Measurements from ENCODE around the gene GSTA1.
A peak's percentile ranks its signal among the peaks of the same experiment; 100 is the strongest.
"Not testable (repeated sequence)": the region's sequence is repeated elsewhere in the genome, so short reads cannot be mapped to it uniquely, and the experiment has no call there.

Gene GSTA1

GRCh38 chr6:52808660-52809059 lies 5.0 kb upstream of the GSTA1 start:
- no peak for DNase-seq

- no peak for DNase-seq
These were observed 810 bp downstream of the GSTA1 start for GRCh38 chr6:52802806-52803205.

- no peak for DNase-seq
These were observed 2.3 kb downstream of the GSTA1 start for GRCh38 chr6:52801188-52801841.

- DNase-seq = peak; percentile 81
These were observed 4.3 kb downstream of the GSTA1 start for GRCh38 chr6:52799272-52799671.

DNA sequence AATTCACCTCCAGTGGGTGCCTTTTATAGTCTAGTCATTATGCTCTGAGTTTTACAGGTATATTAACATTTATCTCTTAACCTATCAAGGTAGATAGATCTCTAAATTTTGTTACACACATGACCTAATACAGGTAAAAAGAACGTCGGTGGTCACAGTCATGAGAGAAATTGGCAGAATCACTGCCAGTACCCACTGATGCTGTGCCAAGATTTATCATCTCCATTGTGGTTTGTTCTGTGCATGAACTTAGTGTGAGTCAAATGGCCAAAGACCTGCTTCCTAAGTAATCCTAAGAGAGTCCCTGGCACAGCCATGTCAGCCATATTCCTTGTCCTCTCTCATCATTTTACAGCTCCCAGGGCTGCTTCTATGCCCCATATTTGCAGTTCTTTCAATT lies 9.2 kb downstream of the GSTA1 start:
- not testable (repeated sequence) for DNase-seq

DNA sequence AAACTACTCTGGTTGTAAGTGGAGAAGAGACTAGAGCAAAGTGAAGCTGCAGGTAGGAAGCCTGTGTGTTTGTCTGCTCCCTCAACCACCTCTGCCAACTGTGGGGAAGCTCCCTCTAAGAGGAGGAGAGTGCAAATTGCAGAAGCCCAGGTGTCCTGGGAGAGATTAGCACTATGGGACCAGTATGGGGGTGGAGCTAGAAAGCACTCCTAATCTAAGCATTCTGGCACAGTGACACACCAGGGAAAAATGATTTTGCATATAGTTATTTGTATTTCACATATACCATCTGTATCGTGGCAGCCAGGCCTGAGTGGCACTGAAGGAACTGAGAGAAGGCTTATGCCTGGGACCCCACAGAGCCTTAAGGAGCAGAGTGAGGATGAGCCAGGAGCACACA lies 12.8 kb downstream of the GSTA1 start:
- DNase-seq = peak; percentile 58

DNA sequence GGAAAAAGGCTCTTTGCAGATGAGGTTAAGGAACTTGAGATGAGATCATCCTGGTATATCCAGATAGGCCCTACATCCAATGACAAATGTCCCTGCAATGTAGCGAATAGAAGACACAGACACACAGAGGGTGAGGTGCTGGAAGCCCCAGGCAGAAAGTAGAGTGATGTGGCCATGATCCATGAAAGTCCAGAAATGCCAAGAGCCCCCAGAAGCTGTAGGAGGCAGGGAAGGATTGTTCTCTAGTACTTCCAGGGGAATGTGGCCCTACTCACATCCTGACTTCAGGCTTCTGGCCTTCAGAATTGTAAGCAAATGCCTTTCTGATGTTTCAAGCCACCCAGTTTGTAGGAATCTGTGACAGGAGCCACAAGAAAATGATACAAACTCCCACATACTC lies 14.0 kb downstream of the GSTA1 start:
- DNase-seq = peak; percentile 93

DNA sequence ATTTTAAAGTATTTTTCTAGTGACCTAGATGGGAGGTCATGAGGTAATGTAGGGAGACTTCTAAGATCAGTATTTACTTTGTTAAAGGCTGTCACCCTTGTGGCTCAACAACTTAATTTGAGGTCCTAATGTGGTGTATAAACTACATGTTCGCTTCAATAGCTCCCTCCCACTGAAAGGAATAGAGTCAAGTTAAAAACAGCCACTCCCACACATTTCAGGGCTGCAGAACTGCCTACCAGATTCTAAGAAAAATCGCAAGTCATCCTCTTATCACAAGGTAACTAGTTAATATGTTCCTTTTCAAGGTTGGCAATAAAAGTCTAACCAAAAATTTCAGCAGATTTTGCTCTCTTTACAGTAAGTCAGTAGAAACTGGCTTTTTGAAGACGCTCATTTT lies 15.1 kb downstream of the GSTA1 start:
- DNase-seq = peak; percentile 47

DNA sequence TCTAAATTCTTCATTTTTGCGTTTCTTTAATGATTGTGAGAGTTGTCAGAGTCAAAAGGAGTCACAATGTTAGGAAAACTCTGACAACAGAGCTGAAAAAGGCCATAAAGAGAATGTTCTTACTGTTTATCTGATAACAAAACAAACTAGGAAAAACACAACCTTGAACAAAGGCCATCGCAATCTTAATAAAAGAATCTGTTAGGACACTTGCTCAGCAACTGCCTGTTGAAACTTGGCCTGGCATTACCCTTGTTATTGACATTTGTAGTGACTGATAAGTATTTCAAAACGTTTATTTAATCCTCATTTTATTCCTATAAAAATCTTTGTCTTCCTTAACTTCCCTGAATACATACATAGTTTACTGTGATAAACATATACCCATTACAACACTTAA lies 15.7 kb downstream of the GSTA1 start:
- no peak for DNase-seq

GRCh38 chr6:52786249-52786956 lies 17.2 kb downstream of the GSTA1 start:
- no peak for DNase-seq

DNA sequence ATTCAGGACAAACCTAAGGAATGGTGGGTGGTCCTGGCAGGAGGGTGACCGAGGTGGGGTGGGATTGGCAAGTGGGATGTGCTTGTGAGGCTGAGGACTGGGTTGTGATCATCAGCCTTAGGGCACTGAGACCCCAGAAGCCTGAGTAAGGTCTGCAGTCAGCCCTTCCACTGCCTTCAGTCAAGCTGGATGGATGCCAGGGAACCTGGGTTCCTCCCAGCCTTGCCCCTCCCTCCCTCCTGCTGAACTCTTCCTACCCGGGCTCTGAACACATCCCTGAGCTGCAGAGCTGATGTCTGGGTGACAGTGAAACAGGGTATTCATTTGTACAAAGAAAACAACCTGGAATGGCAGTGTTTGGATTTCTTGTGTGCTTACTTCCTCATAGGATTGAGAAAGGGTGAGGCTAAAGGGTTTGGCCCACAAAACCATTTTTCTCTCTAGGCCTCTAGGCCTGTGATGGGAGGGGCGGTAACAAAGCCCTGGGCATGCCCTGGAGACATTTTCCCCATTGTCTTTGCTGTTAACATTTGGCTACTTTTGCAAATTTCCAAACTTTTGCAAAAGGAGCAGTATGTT lies 20.8 kb downstream of the GSTA1 start:
- DNase-seq = not testable (repeated sequence)

GRCh38 chr6:52782209-52782608 lies 21.4 kb downstream of the GSTA1 start:
- DNase-seq = not testable (repeated sequence)

DNA sequence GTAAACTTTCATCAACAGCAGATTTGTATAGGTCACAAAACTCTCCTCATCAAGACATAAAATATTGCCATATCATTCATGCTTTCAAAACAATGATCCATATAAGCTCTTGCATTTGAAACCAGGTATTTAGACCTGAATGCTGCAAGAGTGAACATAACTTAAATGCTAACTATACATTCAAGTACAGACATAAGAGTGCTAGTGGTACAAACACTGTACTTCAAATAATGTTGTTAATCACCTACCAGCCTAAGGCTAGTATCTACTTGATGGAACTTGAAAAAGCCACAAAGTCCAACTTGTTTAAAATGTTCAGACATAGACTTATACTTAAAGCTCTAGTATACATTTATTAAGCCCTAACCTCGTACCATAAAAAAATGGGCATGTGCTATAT lies 24.4 kb downstream of the GSTA1 start:
- DNase-seq = no peak

- DNase-seq = not testable (repeated sequence)
These were observed 26.8 kb downstream of the GSTA1 start for GRCh38 chr6:52776711-52777351.

DNA sequence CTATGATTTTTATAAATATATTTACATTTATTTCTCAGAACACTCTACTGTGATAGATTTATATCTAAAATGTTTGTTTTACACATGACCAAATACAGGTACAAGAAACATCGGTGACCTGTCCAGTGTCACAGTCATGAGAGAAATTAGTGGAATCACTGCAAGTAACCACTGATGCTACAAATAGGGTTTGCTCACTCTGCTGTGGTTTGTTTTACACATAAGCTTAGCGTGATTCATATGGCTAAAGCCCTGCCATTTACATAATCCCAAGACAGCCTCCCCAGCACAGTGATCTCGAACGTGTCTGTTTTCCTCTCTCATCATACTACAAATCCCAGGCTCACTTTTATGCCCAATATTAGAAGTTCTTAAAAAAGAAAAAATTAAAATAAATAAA lies 34.2 kb downstream of the GSTA1 start:
- DNase-seq = peak; percentile 61

DNA sequence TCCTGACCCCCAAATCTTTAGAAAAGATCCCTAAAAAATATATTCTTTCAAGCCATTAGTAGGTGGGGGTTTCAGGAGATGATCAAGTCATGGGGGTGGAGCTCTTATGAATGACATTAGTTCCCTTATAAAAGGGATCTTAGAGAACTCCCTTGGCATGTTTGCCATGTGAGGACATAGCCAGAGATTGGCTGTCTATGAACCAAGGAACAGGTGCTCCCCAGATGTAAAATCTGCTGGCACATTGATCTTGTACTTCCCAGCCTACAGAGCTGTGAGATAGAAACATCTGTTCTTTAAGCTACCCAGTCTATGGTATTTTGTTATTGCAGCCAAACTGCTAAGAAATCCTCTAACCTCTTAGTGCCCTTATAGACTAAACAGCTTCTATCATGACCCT lies 36.0 kb downstream of the GSTA1 start:
- DNase-seq = not testable (repeated sequence)

- DNase-seq = not testable (repeated sequence)
These were observed 40.2 kb downstream of the GSTA1 start, which contains the start of gene GSTA2 for GRCh38 chr6:52763322-52763916. Gene GSTA2 (minus strand): TSS chr6:52763475. CDS start chr6:52757947, 5,528 bp downstream.

DNA sequence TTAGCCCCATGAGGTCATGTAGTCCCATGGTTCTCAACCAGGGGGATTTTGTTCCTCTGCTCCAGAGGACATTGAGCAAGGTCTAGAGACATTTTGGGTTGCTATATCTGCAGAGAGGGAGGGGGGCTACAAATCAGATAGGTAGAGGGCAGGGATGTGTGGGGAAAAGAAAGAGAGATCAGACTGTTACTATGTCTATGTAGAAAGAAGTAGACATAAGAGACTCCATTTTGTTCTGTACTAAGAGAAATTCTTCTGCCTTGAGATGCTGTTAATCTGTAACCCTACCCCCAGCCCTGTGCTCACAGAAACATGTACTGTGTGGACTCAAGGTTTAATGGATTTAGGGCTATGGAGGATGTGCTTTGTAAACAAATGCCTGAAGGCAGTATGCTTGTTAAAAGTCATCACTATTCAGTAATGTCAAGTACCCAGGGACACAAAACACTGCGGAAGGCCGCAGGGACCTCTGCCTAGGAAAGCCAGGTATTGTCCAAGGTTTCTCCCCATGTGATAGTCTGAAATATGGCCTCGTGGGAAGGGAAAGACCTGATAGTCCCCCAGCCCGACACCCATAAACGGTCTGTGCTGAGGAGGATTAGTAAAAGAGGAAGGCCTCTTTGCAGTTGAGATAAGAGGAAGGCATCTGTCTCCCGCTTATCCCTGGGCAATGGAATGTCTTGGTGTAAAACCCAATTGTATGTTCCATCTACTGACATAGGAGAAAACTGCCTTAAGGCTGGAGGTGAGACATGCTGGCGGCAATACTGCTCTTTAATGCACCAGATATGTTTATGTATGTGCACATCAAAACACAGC lies 41.7 kb downstream of the GSTA1 start:
- not testable (repeated sequence) for DNase-seq

DNA sequence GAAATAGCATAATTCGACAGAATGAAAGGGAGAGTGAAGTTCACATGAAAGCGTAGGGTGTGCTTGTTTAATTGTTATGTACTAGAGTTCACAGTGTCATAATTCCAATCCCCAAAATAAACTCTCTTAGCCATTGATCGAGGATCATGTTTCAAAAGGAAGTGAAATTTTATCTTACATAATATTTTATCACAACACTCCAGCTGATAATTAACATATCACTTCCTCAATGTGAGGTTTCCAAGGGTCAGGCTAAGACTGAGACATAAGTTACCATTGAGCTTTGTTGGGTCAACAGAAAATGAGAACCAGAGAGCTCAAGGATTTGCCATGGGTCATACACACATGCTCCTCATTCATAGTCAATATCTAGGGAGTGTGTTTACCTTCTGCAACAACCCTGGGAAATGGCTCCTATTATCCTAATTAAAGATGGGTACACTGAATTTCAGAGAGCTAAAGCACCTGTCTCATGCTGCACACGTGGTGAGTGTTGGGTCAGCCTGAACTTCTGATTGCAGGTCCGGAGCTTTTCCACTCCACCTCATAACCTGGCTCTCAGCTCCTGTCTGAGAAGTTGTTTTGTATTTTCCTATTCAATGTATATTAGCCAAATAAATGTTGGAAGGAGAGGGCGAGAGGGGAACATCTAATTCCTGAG lies 43.4 kb downstream of the GSTA1 start:
- no peak for DNase-seq

DNA sequence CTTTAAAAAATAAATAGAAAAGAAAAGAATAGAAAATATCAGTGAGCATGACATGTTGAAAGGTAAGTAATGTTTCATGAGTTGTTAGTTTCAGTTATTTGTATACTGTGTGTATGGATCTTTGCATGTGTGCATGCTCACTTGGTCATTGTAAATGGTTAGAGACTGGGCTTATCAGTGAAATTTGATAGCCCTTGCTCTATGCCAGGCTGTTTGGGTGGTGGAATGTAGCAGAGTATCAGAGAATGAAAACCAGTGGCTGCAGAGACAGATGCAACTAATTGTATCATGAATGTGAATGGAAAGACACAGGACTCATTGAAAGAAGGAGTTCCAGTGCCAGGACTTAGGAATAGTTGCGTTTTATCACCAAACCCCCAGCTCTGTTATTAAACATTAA lies 44.5 kb downstream of the GSTA1 start:
- no peak for DNase-seq

- peak; percentile 86 for DNase-seq
These were observed 45.8 kb downstream of the GSTA1 start for GRCh38 chr6:52757651-52758338.

Measured in fibroblast of skin of scalp (primary cell).